ENCODE data around the gene GSE1.

GSE1 gene

GRCh38 chr16:85658504-85659326, 45.6 kb downstream of the GSE1 start:
- H3K36me3 ChIP-seq (ENCODE audit: insufficient read depth, low read length), result peaks cover 12% of the 10 kb centered on the region; the same call in 1 of the 2 replicates
- H3K27me3 ChIP-seq (ENCODE audit: insufficient read depth, low read length), result no peaks in the 10 kb centered on the region
- H3K27ac ChIP-seq (ENCODE audit: low read depth, low read length), result no peak overlapping the region
- H3K4me3 ChIP-seq (ENCODE audit: low read depth, low read length), result no peak overlapping the region
- no peak overlapping the region for H2AFZ ChIP-seq (ENCODE audit: low read length, unreplicated experiment)
- no peaks in the 10 kb centered on the region for H3K4me1 ChIP-seq (ENCODE audit: control insufficient read depth, insufficient read depth, low read length, unreplicated experiment)
- no peaks in the 10 kb centered on the region for H3K79me2 ChIP-seq (ENCODE audit: control insufficient read depth, insufficient read depth, low read length, unreplicated experiment)

- Histone ChIP-seq H3K36me3 (ENCODE audit: insufficient read depth, low read length) (peaks cover 17% of the 10 kb centered on the region; the same call in 1 of the 2 replicates), H3K4me3 (ENCODE audit: low read depth, low read length) (no peak overlapping the region), H3K27ac (ENCODE audit: low read depth, low read length) (no peak overlapping the region), H3K4me1 (ENCODE audit: control insufficient read depth, insufficient read depth, low read length, unreplicated experiment) (no peaks in the 10 kb centered on the region), H3K79me2 (ENCODE audit: control insufficient read depth, insufficient read depth, low read length, unreplicated experiment) (no peaks in the 10 kb centered on the region), H3K27me3 (ENCODE audit: insufficient read depth, low read length) (no peaks in the 10 kb centered on the region), H2AFZ (ENCODE audit: low read length, unreplicated experiment) (no peak overlapping the region)
Measured at GRCh38 chr16:85659336-85659735, 46.2 kb downstream of the GSE1 start.

GRCh38 chr16:85659805-85660511, 46.8 kb downstream of the GSE1 start:
- H3K27ac ChIP-seq (ENCODE audit: low read depth, low read length), result no peak overlapping the region
- no peaks in the 10 kb centered on the region for H3K27me3 ChIP-seq (ENCODE audit: insufficient read depth, low read length)
- peaks cover 17% of the 10 kb centered on the region; the same call in 1 of the 2 replicates for H3K36me3 ChIP-seq (ENCODE audit: insufficient read depth, low read length)
- no peaks in the 10 kb centered on the region for H3K79me2 ChIP-seq (ENCODE audit: control insufficient read depth, insufficient read depth, low read length, unreplicated experiment)
- H2AFZ ChIP-seq (ENCODE audit: low read length, unreplicated experiment), result no peak overlapping the region
- no peaks in the 10 kb centered on the region for H3K4me1 ChIP-seq (ENCODE audit: control insufficient read depth, insufficient read depth, low read length, unreplicated experiment)
- no peak overlapping the region for H3K4me3 ChIP-seq (ENCODE audit: low read depth, low read length)

GRCh38 chr16:85660843-85661739, 48.0 kb downstream of the GSE1 start:
- peaks cover 16% of the 10 kb centered on the region; the same call in 1 of the 2 replicates for H3K36me3 ChIP-seq (ENCODE audit: insufficient read depth, low read length)
- H3K27ac ChIP-seq (ENCODE audit: low read depth, low read length), result no peak overlapping the region
- no peaks in the 10 kb centered on the region for H3K4me1 ChIP-seq (ENCODE audit: control insufficient read depth, insufficient read depth, low read length, unreplicated experiment)
- no peaks in the 10 kb centered on the region for H3K27me3 ChIP-seq (ENCODE audit: insufficient read depth, low read length)
- no peak overlapping the region for H3K4me3 ChIP-seq (ENCODE audit: low read depth, low read length)
- no peaks in the 10 kb centered on the region for H3K79me2 ChIP-seq (ENCODE audit: control insufficient read depth, insufficient read depth, low read length, unreplicated experiment)
- no peak overlapping the region for H2AFZ ChIP-seq (ENCODE audit: low read length, unreplicated experiment)

GRCh38 chr16:85661740-85662481, 48.8 kb downstream of the GSE1 start:
- H3K27ac ChIP-seq (ENCODE audit: low read depth, low read length), result no peak overlapping the region
- no peaks in the 10 kb centered on the region for H3K27me3 ChIP-seq (ENCODE audit: insufficient read depth, low read length)
- peaks cover 14% of the 10 kb centered on the region; the same call in 1 of the 2 replicates for H3K36me3 ChIP-seq (ENCODE audit: insufficient read depth, low read length)
- H3K4me1 ChIP-seq (ENCODE audit: control insufficient read depth, insufficient read depth, low read length, unreplicated experiment), result no peaks in the 10 kb centered on the region
- H2AFZ ChIP-seq (ENCODE audit: low read length, unreplicated experiment), result no peak overlapping the region
- H3K79me2 ChIP-seq (ENCODE audit: control insufficient read depth, insufficient read depth, low read length, unreplicated experiment), result no peaks in the 10 kb centered on the region
- H3K4me3 ChIP-seq (ENCODE audit: low read depth, low read length), result no peak overlapping the region

- Histone ChIP-seq H3K27me3 (ENCODE audit: insufficient read depth, low read length) (no peaks in the 10 kb centered on the region), H3K36me3 (ENCODE audit: insufficient read depth, low read length) (peaks cover 14% of the 10 kb centered on the region; the same call in 1 of the 2 replicates), H3K4me3 (ENCODE audit: low read depth, low read length) (no peak overlapping the region), H3K4me1 (ENCODE audit: control insufficient read depth, insufficient read depth, low read length, unreplicated experiment) (no peaks in the 10 kb centered on the region), H3K27ac (ENCODE audit: low read depth, low read length) (no peak overlapping the region), H2AFZ (ENCODE audit: low read length, unreplicated experiment) (no peak overlapping the region), H3K79me2 (ENCODE audit: control insufficient read depth, insufficient read depth, low read length, unreplicated experiment) (no peaks in the 10 kb centered on the region)
Measured at GRCh38 chr16:85662482-85662812, 49.3 kb downstream of the GSE1 start.

GRCh38 chr16:85662976-85663830, 50.1 kb downstream of the GSE1 start:
- H3K36me3 ChIP-seq (ENCODE audit: insufficient read depth, low read length), result peaks cover 14% of the 10 kb centered on the region; the same call in 1 of the 2 replicates
- no peaks in the 10 kb centered on the region for H3K79me2 ChIP-seq (ENCODE audit: control insufficient read depth, insufficient read depth, low read length, unreplicated experiment)
- H2AFZ ChIP-seq (ENCODE audit: low read length, unreplicated experiment), result no peak overlapping the region
- no peak overlapping the region for H3K27ac ChIP-seq (ENCODE audit: low read depth, low read length)
- no peak overlapping the region for H3K4me3 ChIP-seq (ENCODE audit: low read depth, low read length)
- H3K27me3 ChIP-seq (ENCODE audit: insufficient read depth, low read length), result no peaks in the 10 kb centered on the region
- H3K4me1 ChIP-seq (ENCODE audit: control insufficient read depth, insufficient read depth, low read length, unreplicated experiment), result no peaks in the 10 kb centered on the region

- H3K36me3 ChIP-seq (ENCODE audit: insufficient read depth, low read length), result peaks cover 19% of the 10 kb centered on the region; the same call in 1 of the 2 replicates
- H3K79me2 ChIP-seq (ENCODE audit: control insufficient read depth, insufficient read depth, low read length, unreplicated experiment), result no peaks in the 10 kb centered on the region
- no peak overlapping the region for H3K4me3 ChIP-seq (ENCODE audit: low read depth, low read length)
- H3K27ac ChIP-seq (ENCODE audit: low read depth, low read length), result no peak overlapping the region
- no peaks in the 10 kb centered on the region for H3K27me3 ChIP-seq (ENCODE audit: insufficient read depth, low read length)
- no peak overlapping the region for H2AFZ ChIP-seq (ENCODE audit: low read length, unreplicated experiment)
- no peaks in the 10 kb centered on the region for H3K4me1 ChIP-seq (ENCODE audit: control insufficient read depth, insufficient read depth, low read length, unreplicated experiment)
Measured at GRCh38 chr16:85663891-85664321, 50.8 kb downstream of the GSE1 start.

GRCh38 chr16:85664580-85665372, 51.7 kb downstream of the GSE1 start:
- peaks cover 26% of the 10 kb centered on the region; the same call in 1 of the 2 replicates for H3K36me3 ChIP-seq (ENCODE audit: insufficient read depth, low read length)
- no peaks in the 10 kb centered on the region for H3K79me2 ChIP-seq (ENCODE audit: control insufficient read depth, insufficient read depth, low read length, unreplicated experiment)
- no peak overlapping the region for H2AFZ ChIP-seq (ENCODE audit: low read length, unreplicated experiment)
- no peaks in the 10 kb centered on the region for H3K27me3 ChIP-seq (ENCODE audit: insufficient read depth, low read length)
- no peak overlapping the region for H3K27ac ChIP-seq (ENCODE audit: low read depth, low read length)
- no peak overlapping the region for H3K4me3 ChIP-seq (ENCODE audit: low read depth, low read length)
- H3K4me1 ChIP-seq (ENCODE audit: control insufficient read depth, insufficient read depth, low read length, unreplicated experiment), result no peaks in the 10 kb centered on the region
